Measurements from ENCODE around the gene IL21R. TPM values are rescaled to one million over a fixed set of nuclear protein-coding genes. Genes with fewer than 3 reads are reported as not detected.

IL21R gene
- total and polyA plus RNA-seq, 9 of the 15 experiments (the other 6 are each of a cell fraction or from before 2014, with no cell fraction given), result 0.04 to 0.34 (median 0.18) TPM; not detected in 1

GRCh38 chr16:27430923-27431484 is 29.0 kb downstream of the IL21R start (continued):
- TF ChIP-seq MGA (IDR thresholded peaks at IDR 0.05) (peak; percentile 34), ZC3H8 (IDR thresholded peaks at IDR 0.05) (no peak), HNRNPK (IDR thresholded peaks at IDR 0.05; ENCODE audit: low read depth, low read length, poor library complexity, severe bottlenecking) (no peak), PML (IDR thresholded peaks at IDR 0.05; ENCODE audit: low read length) (peak; percentile 72; the same call in 1 of the 2 replicates), HDAC2 (IDR thresholded peaks at IDR 0.05) (peak; percentile 91; the same call in 1 of the 2 replicates), NCOA1 (IDR thresholded peaks at IDR 0.05; ENCODE audit: low read depth) (peak; percentile 71; the same call in 1 of the 2 replicates), NUFIP1 (IDR thresholded peaks at IDR 0.05; ENCODE audit: partially characterized antibody) (no peak), NFATC3 (IDR thresholded peaks at IDR 0.05) (no peak), ELF2 (CRISPR knock-in tag; IDR thresholded peaks at IDR 0.05) (no peak), HCFC1 (IDR thresholded peaks at IDR 0.05; ENCODE audit: low read depth, low read length) (no peak), ZNF586 (CRISPR knock-in tag; conservative IDR thresholded peaks at IDR 0.05) (no peak), JUNB (CRISPR knock-in tag; conservative IDR thresholded peaks at IDR 0.05) (no peak), NFXL1 (CRISPR knock-in tag; IDR thresholded peaks at IDR 0.05) (no peak), CBX1 (IDR thresholded peaks at IDR 0.05; ENCODE audit: low read depth) (0 out of 2 replicates have a peak, but pooled peaks have one; percentile 38), CBFA2T3 (IDR thresholded peaks at IDR 0.05) (peak; percentile 96)
- TF ChIP-seq, protein P1, sequence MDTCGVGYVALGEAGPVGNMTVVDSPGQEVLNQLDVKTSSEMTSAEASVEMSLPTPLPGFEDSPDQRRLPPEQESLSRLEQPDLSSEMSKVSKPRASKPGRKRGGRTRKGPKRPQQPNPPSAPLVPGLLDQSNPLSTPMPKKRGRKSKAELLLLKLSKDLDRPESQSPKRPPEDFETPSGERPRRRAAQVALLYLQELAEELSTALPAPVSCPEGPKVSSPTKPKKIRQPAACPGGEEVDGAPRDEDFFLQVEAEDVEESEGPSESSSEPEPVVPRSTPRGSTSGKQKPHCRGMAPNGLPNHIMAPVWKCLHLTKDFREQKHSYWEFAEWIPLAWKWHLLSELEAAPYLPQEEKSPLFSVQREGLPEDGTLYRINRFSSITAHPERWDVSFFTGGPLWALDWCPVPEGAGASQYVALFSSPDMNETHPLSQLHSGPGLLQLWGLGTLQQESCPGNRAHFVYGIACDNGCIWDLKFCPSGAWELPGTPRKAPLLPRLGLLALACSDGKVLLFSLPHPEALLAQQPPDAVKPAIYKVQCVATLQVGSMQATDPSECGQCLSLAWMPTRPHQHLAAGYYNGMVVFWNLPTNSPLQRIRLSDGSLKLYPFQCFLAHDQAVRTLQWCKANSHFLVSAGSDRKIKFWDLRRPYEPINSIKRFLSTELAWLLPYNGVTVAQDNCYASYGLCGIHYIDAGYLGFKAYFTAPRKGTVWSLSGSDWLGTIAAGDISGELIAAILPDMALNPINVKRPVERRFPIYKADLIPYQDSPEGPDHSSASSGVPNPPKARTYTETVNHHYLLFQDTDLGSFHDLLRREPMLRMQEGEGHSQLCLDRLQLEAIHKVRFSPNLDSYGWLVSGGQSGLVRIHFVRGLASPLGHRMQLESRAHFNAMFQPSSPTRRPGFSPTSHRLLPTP (IDR thresholded peaks at IDR 0.05; ENCODE audit: borderline replicate concordance, extremely low read depth, insufficient read length), result peak; percentile 57
